GM19395 (cell line): ENCODE data around the gene UFD1.

Source experiments
- ATAC-seq: cut with Tn5 transposase; IDR thresholded peaks from one replicate; pipeline ENCODE4 v1.9.1; 2021; ENCODE audit warnings: mild to moderate bottlenecking, moderate library complexity; ENCODE audit not compliant: unreplicated experiment

Gene UFD1

GRCh38 chr22:19402642-19403191, 76.3 kb downstream of the UFD1 start:
- ATAC-seq: no peak

GRCh38 chr22:19401483-19401882, 77.5 kb downstream of the UFD1 start:
- ATAC-seq: no peak

GRCh38 chr22:19400881-19401280, 78.1 kb downstream of the UFD1 start:
- no peak for ATAC-seq
